Breast epithelium (tissue), 3 donors: ENCODE results near the gene GNS.

Source experiments
- CTCF ChIP-seq, 3 donors: fragments of 450-650 bp; IDR thresholded peaks; one replicate each; pipeline ENCODE4 v1.5.1; 2016 to 2017; ENCODE audit warnings: antibody characterized with exemption in 3 of 3, mild to moderate bottlenecking in 3 of 3, moderate library complexity in 3 of 3
- POLR2A ChIP-seq: fragments of 450-650 bp; IDR thresholded peaks from one replicate; pipeline ENCODE4 v1.6.1; 2016; ENCODE audit warnings: antibody characterized with exemption, mild to moderate bottlenecking, moderate library complexity
- POLR2AphosphoS5 ChIP-seq, 3 donors: sonication (generic); formaldehyde crosslinking; IDR thresholded peaks; one replicate each; pipeline ENCODE4 v1.6.1; 2017; ENCODE audit warnings: antibody characterized with exemption in 3 of 3

GRCh38 chr12:64779354-64779974, 20.3 kb upstream of the GNS start:
- TF ChIP-seq POLR2A, result no peak
- no peak for TF ChIP-seq CTCF (IDR thresholded peaks at IDR 0.05)
- no peak for TF ChIP-seq POLR2AphosphoS5 (IDR thresholded peaks at IDR 0.05)
